ENCODE results near the gene PCNX2.
"Not testable (repeated sequence)": the region's sequence is repeated elsewhere in the genome, so short reads cannot be mapped to it uniquely, and the experiment has no call there.

Gene PCNX2

GRCh38 chr1:233158322-233158721 is 137.2 kb downstream of the PCNX2 start:
- DNase-seq: no peak
- H3K9me3 Mint-ChIP-seq: no peaks in the 10 kb centered on the region
- no peak overlapping the region for H3K27ac Mint-ChIP-seq
- no peak overlapping the region for H3K4me3 Mint-ChIP-seq
- H3K36me3 Mint-ChIP-seq: peaks cover 20% of the 10 kb centered on the region
- H3K4me1 Mint-ChIP-seq: no peaks in the 10 kb centered on the region
- no peaks in the 10 kb centered on the region for H3K27me3 Mint-ChIP-seq
- CTCF ChIA-PET: no interaction called here

GRCh38 chr1:233157245-233157644 is 138.3 kb downstream of the PCNX2 start:
- DNase-seq: no peak
- no peak overlapping the region for H3K4me3 Mint-ChIP-seq
- CTCF ChIA-PET: no interaction called here
- H3K4me1 Mint-ChIP-seq: no peaks in the 10 kb centered on the region
- peaks cover 20% of the 10 kb centered on the region for H3K36me3 Mint-ChIP-seq
- no peaks in the 10 kb centered on the region for H3K27me3 Mint-ChIP-seq
- H3K9me3 Mint-ChIP-seq: no peaks in the 10 kb centered on the region
- H3K27ac Mint-ChIP-seq: no peak overlapping the region

GRCh38 chr1:233151861-233152260 is 143.7 kb downstream of the PCNX2 start:
- CTCF ChIA-PET: no interaction called here
- H3K36me3 Mint-ChIP-seq: peaks cover 13% of the 10 kb centered on the region
- no peaks in the 10 kb centered on the region for H3K9me3 Mint-ChIP-seq

GRCh38 chr1:233144434-233144833 is 151.1 kb downstream of the PCNX2 start:
- Mint-ChIP-seq H3K4me1 (no peaks in the 10 kb centered on the region), H3K27ac (no peak overlapping the region), H3K4me3 (no peak overlapping the region), H3K9me3 (no peaks in the 10 kb centered on the region), H3K27me3 (no peaks in the 10 kb centered on the region), H3K36me3 (peaks cover 4% of the 10 kb centered on the region)
- no peak for DNase-seq
- CTCF ChIA-PET: no interaction called here

More at GRCh38 chr1:233151861-233152260, 143.7 kb downstream of the PCNX2 start:
- no peaks in the 10 kb centered on the region for H3K27me3 Mint-ChIP-seq
- H3K27ac Mint-ChIP-seq: no peak overlapping the region
- H3K4me1 Mint-ChIP-seq: no peaks in the 10 kb centered on the region
- no peak for DNase-seq
- no peak overlapping the region for H3K4me3 Mint-ChIP-seq

- Mint-ChIP-seq H3K4me1 (no peaks in the 10 kb centered on the region), H3K27ac (no peak overlapping the region), H3K9me3 (no peaks in the 10 kb centered on the region), H3K4me3 (no peak overlapping the region), H3K27me3 (no peaks in the 10 kb centered on the region), H3K36me3 (peaks cover 6% of the 10 kb centered on the region)
- CTCF ChIA-PET: no interaction called here
- DNase-seq: no peak
These were observed 152.3 kb downstream of the PCNX2 start for GRCh38 chr1:233143241-233143640.

- H3K36me3 Mint-ChIP-seq: peaks cover 4% of the 10 kb centered on the region
- no peaks in the 10 kb centered on the region for H3K9me3 Mint-ChIP-seq
- no peaks in the 10 kb centered on the region for H3K27me3 Mint-ChIP-seq
- CTCF ChIA-PET: interaction anchor here (0.6 kb wide), 1 partner anchor 574 kb away, joined by 3 read pairs; no protein-coding TSS in a partner anchor
- H3K4me3 Mint-ChIP-seq: no peak overlapping the region
- no peak for DNase-seq
- H3K4me1 Mint-ChIP-seq: no peaks in the 10 kb centered on the region
- no peak overlapping the region for H3K27ac Mint-ChIP-seq
These were observed 154.6 kb downstream of the PCNX2 start for GRCh38 chr1:233140974-233141373.

- CTCF ChIA-PET: no interaction called here
- H3K4me1 Mint-ChIP-seq: no peaks in the 10 kb centered on the region
- peaks cover 6% of the 10 kb centered on the region for H3K36me3 Mint-ChIP-seq
- no peak for DNase-seq
- no peaks in the 10 kb centered on the region for H3K9me3 Mint-ChIP-seq
- H3K27ac Mint-ChIP-seq: no peak overlapping the region
- H3K27me3 Mint-ChIP-seq: no peaks in the 10 kb centered on the region
- H3K4me3 Mint-ChIP-seq: no peak overlapping the region
These were observed 155.0 kb downstream of the PCNX2 start for GRCh38 chr1:233140499-233140898.

GRCh38 chr1:233138788-233139585 is 156.5 kb downstream of the PCNX2 start:
- Mint-ChIP-seq H3K4me1 (no peaks in the 10 kb centered on the region), H3K9me3 (no peaks in the 10 kb centered on the region), H3K4me3 (no peak overlapping the region), H3K27me3 (no peaks in the 10 kb centered on the region), H3K27ac (no peak overlapping the region), H3K36me3 (peaks cover 11% of the 10 kb centered on the region)
- CTCF ChIA-PET: no interaction called here
- no peak for DNase-seq

- Mint-ChIP-seq H3K4me3 (no peak overlapping the region), H3K27ac (no peak overlapping the region)
- CTCF ChIA-PET: no interaction called here
These were observed 159.7 kb downstream of the PCNX2 start for GRCh38 chr1:233135833-233136232.

GRCh38 chr1:233132445-233132844 is 163.1 kb downstream of the PCNX2 start:
- H3K27ac Mint-ChIP-seq: no peak overlapping the region
- DNase-seq: no peak
- H3K4me1 Mint-ChIP-seq: no peaks in the 10 kb centered on the region
- no peak overlapping the region for H3K4me3 Mint-ChIP-seq
- CTCF ChIA-PET: no interaction called here
- H3K27me3 Mint-ChIP-seq: no peaks in the 10 kb centered on the region
- H3K36me3 Mint-ChIP-seq: peaks cover 30% of the 10 kb centered on the region
- H3K9me3 Mint-ChIP-seq: no peaks in the 10 kb centered on the region

More at GRCh38 chr1:233135833-233136232, 159.7 kb downstream of the PCNX2 start:
- no peak for DNase-seq
- peaks cover 21% of the 10 kb centered on the region for H3K36me3 Mint-ChIP-seq
- H3K4me1 Mint-ChIP-seq: no peaks in the 10 kb centered on the region
- H3K9me3 Mint-ChIP-seq: no peaks in the 10 kb centered on the region
- no peaks in the 10 kb centered on the region for H3K27me3 Mint-ChIP-seq

GRCh38 chr1:233129031-233129430 is 166.5 kb downstream of the PCNX2 start:
- H3K36me3 Mint-ChIP-seq: peaks cover 30% of the 10 kb centered on the region
- not testable (repeated sequence) for H3K9me3 Mint-ChIP-seq, DNase-seq

GRCh38 chr1:233127157-233127556 is 168.4 kb downstream of the PCNX2 start:
- Mint-ChIP-seq H3K4me1 (no peaks in the 10 kb centered on the region), H3K27ac (no peak overlapping the region), H3K27me3 (no peaks in the 10 kb centered on the region), H3K9me3 (no peaks in the 10 kb centered on the region), H3K36me3 (peaks cover 23% of the 10 kb centered on the region), H3K4me3 (no peak overlapping the region)
- no peak for DNase-seq
- CTCF ChIA-PET: no interaction called here

More at GRCh38 chr1:233129031-233129430, 166.5 kb downstream of the PCNX2 start:
- H3K4me3 Mint-ChIP-seq, CTCF ChIA-PET, H3K4me1 Mint-ChIP-seq, H3K27ac Mint-ChIP-seq, H3K27me3 Mint-ChIP-seq: not testable (repeated sequence)

- no peaks in the 10 kb centered on the region for H3K4me1 Mint-ChIP-seq
- no peaks in the 10 kb centered on the region for H3K27me3 Mint-ChIP-seq
- no peak for DNase-seq
- no peaks in the 10 kb centered on the region for H3K9me3 Mint-ChIP-seq
- CTCF ChIA-PET: no interaction called here
- no peak overlapping the region for H3K27ac Mint-ChIP-seq
- peaks cover 12% of the 10 kb centered on the region for H3K36me3 Mint-ChIP-seq
- no peak overlapping the region for H3K4me3 Mint-ChIP-seq
These were observed 172.7 kb downstream of the PCNX2 start for GRCh38 chr1:233122779-233123178.

- Mint-ChIP-seq H3K4me3 (no peak overlapping the region), H3K27me3 (no peaks in the 10 kb centered on the region), H3K9me3 (no peaks in the 10 kb centered on the region), H3K4me1 (no peaks in the 10 kb centered on the region), H3K36me3 (peaks cover 12% of the 10 kb centered on the region), H3K27ac (no peak overlapping the region)
- DNase-seq: no peak
- CTCF ChIA-PET: no interaction called here
These were observed 173.5 kb downstream of the PCNX2 start for GRCh38 chr1:233121947-233122559.

GRCh38 chr1:233114860-233115259 is 180.7 kb downstream of the PCNX2 start:
- CTCF ChIA-PET: no interaction called here
- Mint-ChIP-seq H3K36me3 (peaks cover 8% of the 10 kb centered on the region), H3K4me3 (no peak overlapping the region), H3K4me1 (peaks cover 21% of the 10 kb centered on the region), H3K27me3 (no peaks in the 10 kb centered on the region), H3K9me3 (no peaks in the 10 kb centered on the region), H3K27ac (peak overlapping the region; percentile 65)
- no peak for DNase-seq
